BJ (cell line): Measurements from ENCODE around the gene AMMECR1. TPM values are rescaled to one million over a fixed set of nuclear protein-coding genes. Genes with fewer than 3 reads are reported as not detected.

Experiments used
- CTCF ChIA-PET: fragments of 350-600 bp; formaldehyde crosslinking; extraction: SDS; loops from one replicate; lab custom pipeline; 2021; ENCODE audit warnings: antibody characterized with exemption, inconsistent platforms; lab: Yijun Ruan, JAX
- POLR2A ChIA-PET: fragments of 300-600 bp; sonication (Branson Sonifier 250); formaldehyde crosslinking; extraction: SDS; loops from one replicate; lab custom pipeline; 2021; ENCODE audit warnings: antibody characterized with exemption; lab: Charles Lee
- DNase-seq: peaks from one replicate; pipeline ENCODE4 v3.0.0-alpha.2; 2011; ENCODE audit warnings: low read depth
- H3K27me3 ChIP-seq: 2 replicates; pipeline ENCODE4 v1.6.0; 2011; ENCODE audit warnings: low read length; ENCODE audit not compliant: control insufficient read depth, insufficient read depth
- H3K36me3 ChIP-seq: 2 replicates; pipeline ENCODE4 v1.5.1; 2011; ENCODE audit warnings: low read length; ENCODE audit not compliant: control insufficient read depth, insufficient read depth
- H3K4me3 ChIP-seq: 2 replicates; pipeline ENCODE4 v1.5.1; 2011; ENCODE audit warnings: low read depth, mild to moderate bottlenecking, control low read depth, low read length
- polyA plus RNA-seq: library from polyadenylated mRNA; depleted of rRNA; stranded (reverse); fragments of >200 nt; gene quantifications from 2 replicates; pipeline ENCODE4 v1.2.3, GENCODE V29; 2011
- TF ChIP-seq, protein P1 (sequence below): IDR thresholded peaks from 2 replicates; pipeline ENCODE4 v1.5.1; 2011; ENCODE audit warnings: low read depth, mild to moderate bottlenecking, control low read depth, inconsistent platforms, low read length, moderate library complexity; ENCODE audit not compliant: insufficient read depth

AMMECR1 gene
- polyA plus RNA-seq, 1 experiment = 7.3 TPM

DNA sequence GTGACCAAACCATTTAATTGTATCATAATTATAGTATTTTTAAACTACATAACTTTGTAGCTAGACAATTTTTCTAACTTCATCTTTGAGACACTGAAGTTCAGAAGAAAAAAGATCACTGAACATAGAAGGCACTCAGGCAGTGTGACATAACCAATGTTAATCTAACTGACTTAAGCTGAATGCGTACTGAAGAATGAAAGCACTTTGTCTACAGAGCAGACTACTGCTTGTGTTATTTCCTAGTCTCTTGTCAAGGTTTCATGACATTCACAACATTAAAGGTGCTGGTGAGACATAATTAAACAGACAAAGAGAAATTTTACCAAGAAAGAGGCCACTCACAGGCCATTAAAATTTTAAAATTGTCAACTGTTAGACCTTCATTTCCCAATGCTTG is 13.5 kb downstream of the AMMECR1 start:
- ChIA-PET POLR2A (no interaction called here), CTCF (no interaction called here)
- TF ChIP-seq, protein P1, sequence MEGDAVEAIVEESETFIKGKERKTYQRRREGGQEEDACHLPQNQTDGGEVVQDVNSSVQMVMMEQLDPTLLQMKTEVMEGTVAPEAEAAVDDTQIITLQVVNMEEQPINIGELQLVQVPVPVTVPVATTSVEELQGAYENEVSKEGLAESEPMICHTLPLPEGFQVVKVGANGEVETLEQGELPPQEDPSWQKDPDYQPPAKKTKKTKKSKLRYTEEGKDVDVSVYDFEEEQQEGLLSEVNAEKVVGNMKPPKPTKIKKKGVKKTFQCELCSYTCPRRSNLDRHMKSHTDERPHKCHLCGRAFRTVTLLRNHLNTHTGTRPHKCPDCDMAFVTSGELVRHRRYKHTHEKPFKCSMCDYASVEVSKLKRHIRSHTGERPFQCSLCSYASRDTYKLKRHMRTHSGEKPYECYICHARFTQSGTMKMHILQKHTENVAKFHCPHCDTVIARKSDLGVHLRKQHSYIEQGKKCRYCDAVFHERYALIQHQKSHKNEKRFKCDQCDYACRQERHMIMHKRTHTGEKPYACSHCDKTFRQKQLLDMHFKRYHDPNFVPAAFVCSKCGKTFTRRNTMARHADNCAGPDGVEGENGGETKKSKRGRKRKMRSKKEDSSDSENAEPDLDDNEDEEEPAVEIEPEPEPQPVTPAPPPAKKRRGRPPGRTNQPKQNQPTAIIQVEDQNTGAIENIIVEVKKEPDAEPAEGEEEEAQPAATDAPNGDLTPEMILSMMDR = no peak
- no peaks in the 10 kb centered on the region for H3K27me3 ChIP-seq
- H3K36me3 ChIP-seq = no peaks in the 10 kb centered on the region
- no peak for DNase-seq
- no peak overlapping the region for H3K4me3 ChIP-seq

DNA sequence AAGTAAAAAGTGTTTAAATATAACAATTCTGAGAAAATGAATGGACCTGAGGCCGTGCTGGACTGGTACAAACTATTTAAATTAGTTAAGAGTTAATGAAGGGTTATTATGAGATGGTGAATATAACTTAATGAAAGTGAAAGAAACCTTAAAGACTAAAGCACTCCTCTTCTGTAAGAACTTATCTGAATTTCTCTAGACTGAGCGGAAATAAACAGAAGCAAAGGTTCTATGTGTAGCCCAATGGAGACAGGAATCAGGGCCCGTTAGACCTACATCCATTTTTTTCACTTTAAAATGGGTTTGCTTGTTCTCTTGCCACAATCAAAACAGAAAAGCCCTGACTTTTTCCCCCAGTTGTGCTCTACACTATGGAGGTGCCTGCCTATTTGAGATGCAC is 14.9 kb downstream of the AMMECR1 start:
- DNase-seq = no peak
- no peaks in the 10 kb centered on the region for H3K36me3 ChIP-seq
- POLR2A ChIA-PET = no interaction called here
- no peaks in the 10 kb centered on the region for H3K27me3 ChIP-seq
- TF ChIP-seq, protein P1 = no peak
- CTCF ChIA-PET = no interaction called here
- H3K4me3 ChIP-seq = no peak overlapping the region

DNA sequence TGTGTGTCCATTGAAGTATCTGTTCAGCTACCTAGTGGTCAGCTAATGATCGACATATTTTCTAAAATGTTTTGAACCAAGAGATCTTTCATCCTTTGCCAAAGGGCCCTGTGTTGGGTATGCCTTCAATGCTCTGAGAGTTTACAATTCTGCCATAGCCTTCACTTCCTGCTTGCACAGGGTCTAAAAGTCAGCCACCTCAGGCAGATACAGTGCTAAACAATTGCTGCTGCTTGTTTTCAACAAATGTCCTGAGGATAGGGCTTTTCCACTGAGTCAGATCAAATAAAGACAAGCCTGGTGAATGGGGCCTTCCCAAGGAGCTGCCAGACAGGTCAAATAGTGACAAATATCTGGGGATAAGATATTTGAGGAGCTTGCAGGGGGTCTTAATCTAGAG is 16.7 kb downstream of the AMMECR1 start:
- Histone ChIP-seq H3K36me3 (no peaks in the 10 kb centered on the region), H3K27me3 (no peaks in the 10 kb centered on the region), H3K4me3 (no peak overlapping the region)
- POLR2A ChIA-PET = no interaction called here
- no peak for DNase-seq
- TF ChIP-seq, protein P1 = no peak
- CTCF ChIA-PET = no interaction called here

DNA sequence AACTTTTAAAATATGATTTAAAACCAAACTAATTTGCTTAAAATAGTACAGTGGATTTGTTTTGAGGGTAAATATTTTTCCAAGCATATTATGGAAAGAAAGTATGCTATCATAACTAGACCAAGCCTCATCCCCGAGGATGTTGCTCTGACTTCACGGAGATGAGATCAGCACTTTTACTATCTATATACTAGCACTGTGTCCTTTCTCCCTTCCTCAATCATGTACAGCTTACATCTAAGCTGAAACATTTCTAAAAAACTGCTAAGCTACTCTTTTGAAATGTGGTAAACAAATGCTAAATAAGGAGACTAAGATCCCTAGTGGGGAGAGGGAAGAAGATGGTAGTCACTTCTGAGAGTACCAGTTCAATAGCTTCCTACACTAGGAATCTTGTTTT is 23.8 kb downstream of the AMMECR1 start:
- ChIA-PET POLR2A (no interaction called here), CTCF (no interaction called here)
- H3K27me3 ChIP-seq = no peaks in the 10 kb centered on the region

DNA sequence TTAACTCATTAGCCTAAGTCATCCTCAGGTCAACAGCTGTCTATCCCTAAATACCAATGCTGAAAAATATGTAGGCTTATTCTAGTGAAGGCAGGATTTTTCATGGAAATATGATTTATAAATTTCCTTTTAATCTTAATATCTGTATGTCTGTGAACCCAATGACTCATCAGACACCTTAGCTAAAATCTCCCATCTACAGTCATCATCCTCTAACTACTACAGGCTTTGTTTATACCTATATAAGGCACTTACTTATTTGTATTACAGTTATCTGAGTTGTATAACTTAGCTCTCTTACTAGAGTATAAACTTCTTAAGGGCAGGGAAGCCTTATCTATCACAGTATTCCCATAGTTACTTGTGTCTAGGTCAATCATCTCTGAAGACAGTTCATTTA is 24.2 kb downstream of the AMMECR1 start:
- no peaks in the 10 kb centered on the region for H3K27me3 ChIP-seq
- DNase-seq = no peak
- no peak overlapping the region for H3K4me3 ChIP-seq
- CTCF ChIA-PET = no interaction called here
- H3K36me3 ChIP-seq = no peaks in the 10 kb centered on the region
- TF ChIP-seq, protein P1 = no peak
- POLR2A ChIA-PET = no interaction called here

More for the DNA sequence above, 23.8 kb downstream of the AMMECR1 start:
- TF ChIP-seq, protein P1 = no peak
- H3K36me3 ChIP-seq = no peaks in the 10 kb centered on the region
- DNase-seq = no peak
- no peak overlapping the region for H3K4me3 ChIP-seq
